ENCODE results near the gene CDH12.

- TF ChIP-seq SPI1 (IDR thresholded peaks at IDR 0.05; ENCODE audit: low read depth, low read length), result no peak
- no peak for TF ChIP-seq POLR2AphosphoS5 (IDR thresholded peaks at IDR 0.05; ENCODE audit: low read depth, low read length)
- TF ChIP-seq PAX5 (IDR thresholded peaks at IDR 0.05; ENCODE audit: insufficient read depth, low read length, severe bottlenecking), result no peak
- TF ChIP-seq POLR2A (IDR thresholded peaks at IDR 0.05; ENCODE audit: low read depth, low read length), result no peak
- no peak for TF ChIP-seq TAF1 (IDR thresholded peaks at IDR 0.05; ENCODE audit: low read depth, low read length)
- no peak for TF ChIP-seq POU2F2 (IDR thresholded peaks at IDR 0.05; ENCODE audit: low read depth, low read length)
Measured at GRCh38 chr5:22352493-22352892, 500.7 kb downstream of the CDH12 start.

Data from GM12891 (cell line).